Measurements from ENCODE around the gene PEMT.

Gene PEMT

GRCh38 chr17:17557796-17558195, 33.7 kb downstream of the PEMT start:
- TF ChIP-seq CTCF (IDR thresholded peaks at IDR 0.05; ENCODE audit: low read depth, low read length): no peak
- DNase-seq (ENCODE audit: extremely low read depth, low read depth): no peak

GRCh38 chr17:17556671-17557070, 34.8 kb downstream of the PEMT start:
- no peak for DNase-seq (ENCODE audit: extremely low read depth, low read depth)
- no peak for TF ChIP-seq CTCF (IDR thresholded peaks at IDR 0.05; ENCODE audit: low read depth, low read length)

GRCh38 chr17:17555906-17556305, 35.6 kb downstream of the PEMT start:
- DNase-seq (ENCODE audit: extremely low read depth, low read depth): no peak
- no peak for TF ChIP-seq CTCF (IDR thresholded peaks at IDR 0.05; ENCODE audit: low read depth, low read length)

GRCh38 chr17:17555151-17555550, 36.4 kb downstream of the PEMT start:
- no peak for TF ChIP-seq CTCF (IDR thresholded peaks at IDR 0.05; ENCODE audit: low read depth, low read length)
- no peak for DNase-seq (ENCODE audit: extremely low read depth, low read depth)

GRCh38 chr17:17554266-17554665, 37.2 kb downstream of the PEMT start:
- no peak for DNase-seq (ENCODE audit: extremely low read depth, low read depth)
- TF ChIP-seq CTCF (IDR thresholded peaks at IDR 0.05; ENCODE audit: low read depth, low read length): no peak

- no peak for TF ChIP-seq CTCF (IDR thresholded peaks at IDR 0.05; ENCODE audit: low read depth, low read length)
These were observed 38.0 kb downstream of the PEMT start for GRCh38 chr17:17553217-17554195.

More at GRCh38 chr17:17553217-17554195, 38.0 kb downstream of the PEMT start:
- DNase-seq (ENCODE audit: extremely low read depth, low read depth): no peak
